ENCODE results near the gene CD4. TPM values are rescaled to one million over a fixed set of nuclear protein-coding genes. Genes with fewer than 3 reads are reported as not detected.

CD4 gene
- total RNA-seq, 1 donor from 2014 or later, result 3.8 TPM

GRCh38 chr12:6836851-6837250 lies 47.5 kb downstream of the CD4 start:
- intact Hi-C loops (cut with DNase I), result no loop called here
- DNase-seq (ENCODE audit: low spot score), result no peak

GRCh38 chr12:6837370-6838060 lies 48.2 kb downstream of the CD4 start:
- intact Hi-C loops (cut with DNase I), result no loop called here
- no peak for DNase-seq (ENCODE audit: low spot score)

- intact Hi-C loops (cut with DNase I), result no loop called here
- no peak for DNase-seq (ENCODE audit: low spot score)
These were observed 49.5 kb downstream of the CD4 start for GRCh38 chr12:6838854-6839253.

- DNase-seq (ENCODE audit: low spot score), result no peak
- intact Hi-C loops (cut with DNase I), result no loop called here
These were observed 50.3 kb downstream of the CD4 start for GRCh38 chr12:6839482-6840201.

- intact Hi-C loops (cut with DNase I), result no loop called here
- no peak for DNase-seq (ENCODE audit: low spot score)
These were observed 51.0 kb downstream of the CD4 start for GRCh38 chr12:6840330-6840729.

- DNase-seq (ENCODE audit: low spot score), result no peak
- intact Hi-C loops (cut with DNase I), result no loop called here
These were observed 51.6 kb downstream of the CD4 start, which contains the start of gene GNB3 for GRCh38 chr12:6840761-6841515. Gene GNB3 (plus strand): TSS chr12:6840925. CDS start chr12:6841288, 363 bp downstream.

GRCh38 chr12:6842075-6842474 lies 52.7 kb downstream of the CD4 start:
- no peak for DNase-seq (ENCODE audit: low spot score)
- intact Hi-C loops (cut with DNase I), result no loop called here

GRCh38 chr12:6843118-6843902 lies 54.0 kb downstream of the CD4 start:
- no peak for DNase-seq (ENCODE audit: low spot score)
- intact Hi-C loops (cut with DNase I), result no loop called here

GRCh38 chr12:6845395-6845794 lies 56.1 kb downstream of the CD4 start:
- intact Hi-C loops (cut with DNase I), result no loop called here
- DNase-seq (ENCODE audit: low spot score), result no peak

- intact Hi-C loops (cut with DNase I), result no loop called here
These were observed 57.1 kb downstream of the CD4 start for GRCh38 chr12:6846316-6846869.

GRCh38 chr12:6847676-6848075 lies 58.3 kb downstream of the CD4 start:
- intact Hi-C loops (cut with DNase I), result no loop called here
- DNase-seq (ENCODE audit: low spot score), result no peak

More at GRCh38 chr12:6846316-6846869, 57.1 kb downstream of the CD4 start:
- DNase-seq (ENCODE audit: low spot score), result no peak

- intact Hi-C loops (cut with DNase I), result no loop called here
- DNase-seq (ENCODE audit: low spot score), result no peak
These were observed 60.1 kb downstream of the CD4 start for GRCh38 chr12:6849427-6849826.

- DNase-seq (ENCODE audit: low spot score), result no peak
- intact Hi-C loops (cut with DNase I), result no loop called here
These were observed 60.7 kb downstream of the CD4 start for GRCh38 chr12:6849976-6850560.

GRCh38 chr12:6850796-6851152 lies 61.4 kb downstream of the CD4 start:
- DNase-seq (ENCODE audit: low spot score), result no peak
- intact Hi-C loops (cut with DNase I), result no loop called here

GRCh38 chr12:6851153-6851920 lies 62.0 kb downstream of the CD4 start, which contains the start of gene CDCA3:
Gene CDCA3 (minus strand): TSS chr12:6851286. CDS start chr12:6850952, 334 bp downstream.
- intact Hi-C loops (cut with DNase I), result no loop called here
- peak; percentile 96 for DNase-seq (ENCODE audit: low spot score)

- intact Hi-C loops (cut with DNase I), result no loop called here
- DNase-seq (ENCODE audit: low spot score), result peak; percentile 100
These were observed 62.8 kb downstream of the CD4 start, which contains the start of gene USP5 for GRCh38 chr12:6851921-6852650. Gene USP5 (plus strand): TSS chr12:6852150. CDS start chr12:6852180, 30 bp downstream.

GRCh38 chr12:6852651-6853354 lies 63.5 kb downstream of the CD4 start:
- intact Hi-C loops (cut with DNase I), result no loop called here
- DNase-seq (ENCODE audit: low spot score), result no peak

All from cardiac septum (tissue), 1 donor.